Measurements from ENCODE around the gene CATSPERB.

DNA sequence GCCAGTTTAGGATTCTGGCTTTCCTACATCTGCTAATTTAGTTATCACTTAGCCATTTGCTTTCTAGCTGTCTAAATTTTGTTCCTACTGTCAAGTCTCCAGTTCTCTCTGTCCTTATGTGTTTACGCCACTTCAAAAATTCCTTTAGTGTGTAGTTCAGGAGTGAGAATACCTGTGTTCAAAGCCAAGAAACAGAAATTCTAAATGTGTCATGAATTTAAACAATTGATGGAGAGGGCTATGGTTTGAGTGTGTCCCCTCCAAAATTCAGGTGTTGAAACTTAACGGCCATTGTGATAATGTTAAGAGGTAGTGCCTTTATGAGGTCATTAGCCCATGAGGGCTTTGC lies 11.4 kb upstream of the CATSPERB start:
- TF ChIP-seq, protein P1, sequence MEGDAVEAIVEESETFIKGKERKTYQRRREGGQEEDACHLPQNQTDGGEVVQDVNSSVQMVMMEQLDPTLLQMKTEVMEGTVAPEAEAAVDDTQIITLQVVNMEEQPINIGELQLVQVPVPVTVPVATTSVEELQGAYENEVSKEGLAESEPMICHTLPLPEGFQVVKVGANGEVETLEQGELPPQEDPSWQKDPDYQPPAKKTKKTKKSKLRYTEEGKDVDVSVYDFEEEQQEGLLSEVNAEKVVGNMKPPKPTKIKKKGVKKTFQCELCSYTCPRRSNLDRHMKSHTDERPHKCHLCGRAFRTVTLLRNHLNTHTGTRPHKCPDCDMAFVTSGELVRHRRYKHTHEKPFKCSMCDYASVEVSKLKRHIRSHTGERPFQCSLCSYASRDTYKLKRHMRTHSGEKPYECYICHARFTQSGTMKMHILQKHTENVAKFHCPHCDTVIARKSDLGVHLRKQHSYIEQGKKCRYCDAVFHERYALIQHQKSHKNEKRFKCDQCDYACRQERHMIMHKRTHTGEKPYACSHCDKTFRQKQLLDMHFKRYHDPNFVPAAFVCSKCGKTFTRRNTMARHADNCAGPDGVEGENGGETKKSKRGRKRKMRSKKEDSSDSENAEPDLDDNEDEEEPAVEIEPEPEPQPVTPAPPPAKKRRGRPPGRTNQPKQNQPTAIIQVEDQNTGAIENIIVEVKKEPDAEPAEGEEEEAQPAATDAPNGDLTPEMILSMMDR (IDR thresholded peaks at IDR 0.05) = no peak
- TF ChIP-seq POLR2A (IDR thresholded peaks at IDR 0.05) = no peak

Data from body of pancreas (tissue), 4 donors.